GM21528 (cell line): ENCODE data around the gene AGPAT1.
"Not testable (repeated sequence)": the region's sequence is repeated elsewhere in the genome, so short reads cannot be mapped to it uniquely, and the experiment has no call there.

Source experiments
- ATAC-seq: cut with Tn5 transposase; IDR thresholded peaks from one replicate; pipeline ENCODE4 v1.9.1; 2021; ENCODE audit warnings: mild to moderate bottlenecking, moderate library complexity; ENCODE audit not compliant: unreplicated experiment, low FRiP score

Gene AGPAT1

GRCh38 chr6:32175711-32176475, at the start of gene AGPAT1:
Gene AGPAT1 (minus strand): TSS chr6:32176084. CDS start chr6:32171496, 4,588 bp downstream.
- ATAC-seq, result peak; percentile 46

GRCh38 chr6:32224696-32225095, 48.8 kb upstream of the AGPAT1 start:
- ATAC-seq, result no peak

- ATAC-seq, result no peak
Measured at GRCh38 chr6:32223258-32224235, 47.7 kb upstream of the AGPAT1 start, which contains the start of gene NOTCH4. Gene NOTCH4 (minus strand): TSS chr6:32224067. CDS start chr6:32223928, 139 bp downstream.

- ATAC-seq, result no peak
Measured at GRCh38 chr6:32222333-32223230, 46.7 kb upstream of the AGPAT1 start.

DNA sequence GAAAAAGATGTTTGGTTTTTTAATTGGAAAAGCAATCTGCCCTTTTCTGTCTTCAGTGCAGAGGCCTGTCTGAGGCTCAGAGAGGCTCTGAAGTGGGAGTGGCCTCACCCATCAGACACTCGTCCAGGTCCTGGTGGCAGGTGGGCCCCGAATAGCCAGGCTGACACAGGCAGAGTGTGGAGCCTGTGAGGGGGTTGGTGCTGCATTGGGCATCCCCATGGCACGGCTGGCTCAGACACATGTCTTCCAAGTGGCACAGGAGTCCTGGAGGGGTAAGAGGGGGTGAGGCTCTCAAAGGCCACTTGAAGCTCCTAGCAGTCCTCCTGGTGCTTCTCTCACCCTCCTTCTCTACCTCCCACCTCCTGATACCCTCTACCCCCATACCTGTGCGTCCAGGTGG, 44.1 kb upstream of the AGPAT1 start:
- no peak for ATAC-seq

DNA sequence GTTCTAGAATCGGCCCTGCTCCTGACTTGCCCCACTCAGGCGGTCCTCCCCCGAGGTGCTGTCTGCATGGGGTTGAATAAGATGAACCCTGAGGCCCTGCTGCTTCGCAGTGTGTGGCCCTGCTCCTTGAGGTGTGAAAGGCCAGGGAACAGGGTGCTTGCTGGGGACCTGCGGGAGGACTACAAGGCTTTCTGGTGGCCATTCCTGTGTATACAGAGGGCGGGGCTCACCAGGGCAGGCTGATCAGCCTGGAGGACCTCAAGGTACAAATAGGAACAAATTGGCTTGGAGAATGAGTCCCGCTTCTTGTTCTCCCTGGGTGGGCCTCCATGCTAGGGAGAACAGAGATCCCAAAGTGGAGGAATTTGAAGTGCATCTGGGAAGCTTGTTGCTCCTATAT, 42.3 kb upstream of the AGPAT1 start:
- ATAC-seq, result no peak

DNA sequence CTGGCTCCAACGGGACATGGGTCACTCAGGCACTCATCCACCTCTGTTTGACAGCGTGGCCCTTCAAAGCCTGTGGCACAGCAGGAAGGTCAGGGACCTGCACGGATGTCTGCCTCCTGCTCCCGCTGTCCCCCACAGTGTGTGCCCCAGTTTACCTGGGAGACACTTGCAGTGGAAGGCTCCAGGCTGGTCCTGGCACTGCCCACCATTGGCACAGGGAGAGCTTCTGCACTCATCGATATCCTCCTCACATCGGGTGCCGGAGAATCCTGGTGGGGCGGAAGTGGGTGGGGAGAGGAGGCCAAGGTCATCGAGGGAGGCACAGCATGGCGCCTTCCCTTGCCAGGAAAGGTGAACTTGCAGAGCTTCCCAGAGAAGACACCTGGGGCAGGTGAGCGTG, 41.1 kb upstream of the AGPAT1 start:
- no peak for ATAC-seq

DNA sequence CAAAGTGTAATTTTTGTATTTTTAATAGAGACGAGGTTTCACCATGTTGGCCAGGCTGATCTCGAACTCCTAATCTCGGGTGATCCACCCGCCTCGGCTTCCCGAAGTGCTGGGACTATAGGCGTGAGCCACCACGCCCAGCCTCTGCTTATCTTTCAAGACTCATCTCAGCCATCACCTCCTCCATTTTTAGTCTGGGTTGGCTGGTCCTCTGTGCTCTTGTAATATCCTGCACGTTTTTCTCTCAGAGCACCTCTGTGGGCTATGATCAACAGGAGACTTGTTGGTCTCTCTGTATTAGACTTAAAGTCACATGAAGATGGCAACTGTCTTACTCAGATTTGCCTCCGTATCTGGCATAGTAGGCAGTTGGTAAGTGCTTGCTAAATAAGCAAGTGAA, 40.4 kb upstream of the AGPAT1 start:
- ATAC-seq, result no peak

DNA sequence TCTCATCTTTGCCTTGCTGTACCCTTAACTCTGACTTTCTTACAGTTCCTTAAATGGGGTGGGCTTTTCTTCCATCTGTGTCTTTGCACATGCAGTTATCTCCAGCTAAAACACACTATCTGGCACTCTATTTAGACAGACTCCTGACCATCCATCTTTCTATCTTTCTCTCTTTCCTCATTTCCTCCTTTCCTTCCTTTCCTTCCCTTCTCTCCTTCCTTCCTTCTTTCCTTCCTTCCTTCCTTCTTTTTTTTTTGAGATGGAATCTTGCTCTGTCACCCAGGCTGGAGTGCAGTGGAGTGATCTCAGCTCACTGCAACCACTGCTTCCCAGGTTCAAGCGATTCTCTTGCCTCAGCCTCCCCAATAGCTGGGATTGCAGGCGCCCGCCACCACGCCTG, 39.7 kb upstream of the AGPAT1 start:
- ATAC-seq, result no peak

GRCh38 chr6:32214126-32214525, 38.2 kb upstream of the AGPAT1 start:
- ATAC-seq, result no peak

- no peak for ATAC-seq
Measured at GRCh38 chr6:32213649-32214048, 37.8 kb upstream of the AGPAT1 start.

GRCh38 chr6:32212076-32212760, 36.3 kb upstream of the AGPAT1 start:
- ATAC-seq, result no peak

DNA sequence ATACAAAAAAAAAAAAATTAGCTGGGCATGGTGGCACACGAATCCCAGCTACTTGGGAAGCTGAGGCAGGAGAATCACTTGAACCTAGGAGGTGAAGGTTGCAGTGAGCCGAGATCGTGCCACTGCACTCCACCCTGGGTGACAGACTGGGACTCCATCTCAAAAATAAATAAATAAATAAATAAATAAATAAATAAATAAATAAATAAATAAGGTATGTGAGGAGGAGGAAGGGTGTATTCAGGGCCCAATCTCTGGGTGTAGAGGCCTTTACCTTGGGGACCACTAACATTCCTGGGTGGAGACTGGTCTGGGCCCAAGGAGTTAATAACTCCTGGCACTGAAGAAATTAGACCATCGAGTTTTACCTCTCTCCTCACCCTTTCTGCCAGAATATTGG, 35.5 kb upstream of the AGPAT1 start:
- not testable (repeated sequence) for ATAC-seq

DNA sequence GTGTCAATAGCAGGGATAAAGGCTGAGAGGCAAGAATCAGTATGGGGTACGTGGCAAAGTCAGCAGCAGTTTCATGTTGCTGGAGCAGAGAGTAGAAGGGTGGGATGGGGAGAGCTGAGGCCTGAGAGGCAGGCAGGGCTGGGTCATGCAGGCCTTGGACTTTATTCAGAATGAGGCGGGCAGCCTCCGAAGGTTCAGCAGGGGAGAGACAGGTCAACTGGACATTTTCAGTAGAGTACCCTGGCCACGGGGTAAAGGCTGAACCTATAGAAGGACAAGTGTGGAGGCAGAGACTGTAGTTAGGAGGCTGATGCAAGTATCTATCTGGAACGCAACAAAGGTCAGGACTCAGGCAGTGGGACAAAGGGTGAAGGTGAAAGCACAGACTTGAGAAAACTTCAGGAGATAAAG, 34.3 kb upstream of the AGPAT1 start:
- no peak for ATAC-seq

DNA sequence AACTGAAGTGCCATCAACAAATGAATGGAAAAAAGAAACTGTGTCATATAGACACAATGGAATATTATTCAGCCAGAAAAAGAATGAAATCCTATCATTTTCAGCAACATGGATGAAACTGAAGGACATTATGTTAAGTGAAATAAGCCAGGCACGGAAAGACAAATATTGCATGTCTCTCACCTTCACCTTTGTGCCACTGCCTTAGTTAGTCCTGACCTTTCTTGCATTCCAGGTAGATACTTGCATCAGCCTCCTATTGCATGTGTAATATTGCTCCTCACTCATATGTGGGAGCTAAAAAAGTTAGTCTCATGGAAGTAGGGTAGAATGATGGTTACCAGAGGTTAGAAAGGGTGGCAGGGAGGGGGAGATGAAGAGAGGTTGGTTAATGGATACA, 33.1 kb upstream of the AGPAT1 start:
- ATAC-seq, result no peak

DNA sequence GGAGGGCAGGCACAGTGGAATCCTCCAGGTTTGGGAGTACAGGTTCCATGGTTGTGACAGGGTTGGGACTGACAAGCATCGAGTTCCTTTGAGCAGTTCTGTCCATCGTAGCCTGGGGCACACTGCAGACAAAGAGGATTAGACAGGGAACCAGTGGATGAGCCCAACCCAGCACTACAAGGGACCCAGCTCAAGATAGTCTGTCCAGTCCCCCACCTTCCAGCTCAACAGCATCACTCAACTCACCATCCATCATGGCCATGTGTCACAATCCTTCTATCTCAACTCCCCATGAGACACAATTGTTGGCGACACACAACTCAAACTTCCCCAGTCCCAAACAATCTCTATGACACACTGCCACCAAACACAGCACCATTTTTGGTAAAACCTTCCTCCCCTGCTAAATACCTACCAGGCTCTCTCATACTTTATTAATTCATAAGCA, 28.4 kb upstream of the AGPAT1 start:
- no peak for ATAC-seq

GRCh38 chr6:32203426-32204267, 27.8 kb upstream of the AGPAT1 start:
- no peak for ATAC-seq

DNA sequence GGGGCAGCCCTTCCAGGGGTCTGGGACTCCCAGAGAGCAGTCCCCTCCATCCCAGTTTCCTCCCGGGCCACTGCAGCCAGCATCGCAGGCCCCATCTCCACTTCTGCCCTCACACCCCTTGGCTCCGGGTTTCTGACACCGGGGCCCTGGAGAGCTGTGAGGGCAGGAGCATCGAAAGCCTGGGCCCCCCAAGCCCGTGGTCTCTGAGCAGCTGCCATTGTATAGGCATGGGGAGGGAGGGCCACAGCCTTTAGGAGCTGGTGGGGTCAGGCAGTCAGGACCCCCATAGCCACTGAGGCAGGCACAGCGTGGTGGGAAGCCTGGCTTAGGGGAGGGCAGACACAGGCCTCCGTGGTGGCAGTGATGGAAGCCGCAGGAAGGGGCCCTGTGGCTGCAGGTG, 26.3 kb upstream of the AGPAT1 start:
- ATAC-seq, result no peak
